Mucosa of descending colon (tissue), 3 donors: ENCODE results near the gene SSR3. TPM values are rescaled to one million over a fixed set of nuclear protein-coding genes. Genes with fewer than 3 reads are reported as not detected.
"Not testable (repeated sequence)": the region's sequence is repeated elsewhere in the genome, so short reads cannot be mapped to it uniquely, and the experiment has no call there.

Experiments
- ATAC-seq: fragments of 200-7000 bp; cut with Tn5 transposase; one replicate; pipeline ENCODE4 v1.9.1; 2020; ENCODE audit warnings: mild to moderate bottlenecking, moderate library complexity
- DNase-seq, 3 donors: peaks; one replicate each; pipeline ENCODE4 v3.0.0-alpha.2; 2020
- H3K36me3 ChIP-seq: fragments of 200-600 bp; one replicate; pipeline ENCODE4 v1.8.0; 2021; ENCODE audit warnings: low read depth, mild to moderate bottlenecking
- H3K4me1 ChIP-seq: fragments of 200-600 bp; one replicate; pipeline ENCODE4 v1.8.0; 2021; ENCODE audit warnings: low read depth, mild to moderate bottlenecking
- H3K4me3 ChIP-seq: fragments of 200-600 bp; one replicate; pipeline ENCODE4 v1.8.0; 2021; ENCODE audit warnings: mild to moderate bottlenecking
- H3K9me3 ChIP-seq: fragments of 200-600 bp; one replicate; pipeline ENCODE4 v1.8.0; 2021; ENCODE audit warnings: mild to moderate bottlenecking
- CTCF ChIP-seq: fragments of 200-600 bp; IDR thresholded peaks from one replicate; pipeline ENCODE4 v1.8.0; 2022; ENCODE audit warnings: antibody characterized with exemption, mild to moderate bottlenecking
- intact Hi-C, 2 donors: fragments of 100-400 bp; cut with DNase I in 1 of 2; cut with micrococcal nuclease in 1 of 2; formaldehyde crosslinking; loops; one replicate each; pipeline versions ENCODE4 v1.11.0 to v1.11.1; 2022; cut with DNase I, micrococcal nuclease
- total RNA-seq, 3 donors: library from RNA; stranded (reverse); fragmentation: NEBNext Ultra II Directional in 2 of 3; extraction: Animal tissue kit (Norgen Biotek cat#: 25700) in 2 of 3; gene quantifications; one replicate each; pipeline versions ENCODE4 v1.2.1 to v1.2.4, GENCODE V29; 2021 to 2023
- donor health status: DM: no; HTN: no; CAD: no; lungs with moderate emphysema.
- donor health status: DM: no; HTN: no; CAD: no.
- donor health status: DM: no; HTN: yes; CAD: no.

SSR3 gene
- total RNA-seq, 3 donors from 2014 or later, result 97.9 to 125 (median 123) TPM

- no peaks in the 10 kb centered on the region for H3K36me3 ChIP-seq
- ATAC-seq (peak; percentile 95), DNase-seq (no peak)
- no peaks in the 10 kb centered on the region for H3K4me1 ChIP-seq
- no peaks in the 10 kb centered on the region for H3K9me3 ChIP-seq
- no peak for TF ChIP-seq CTCF
- H3K4me3 ChIP-seq, result no peak overlapping the region
- intact Hi-C loops, result loop anchor here in 1 of 2 donors (10.0 kb wide), 1 partner anchor 101 kb away; no protein-coding TSS in a partner anchor
Observed at GRCh38 chr3:156563900-156564682, 9.2 kb upstream of the SSR3 start.

DNA sequence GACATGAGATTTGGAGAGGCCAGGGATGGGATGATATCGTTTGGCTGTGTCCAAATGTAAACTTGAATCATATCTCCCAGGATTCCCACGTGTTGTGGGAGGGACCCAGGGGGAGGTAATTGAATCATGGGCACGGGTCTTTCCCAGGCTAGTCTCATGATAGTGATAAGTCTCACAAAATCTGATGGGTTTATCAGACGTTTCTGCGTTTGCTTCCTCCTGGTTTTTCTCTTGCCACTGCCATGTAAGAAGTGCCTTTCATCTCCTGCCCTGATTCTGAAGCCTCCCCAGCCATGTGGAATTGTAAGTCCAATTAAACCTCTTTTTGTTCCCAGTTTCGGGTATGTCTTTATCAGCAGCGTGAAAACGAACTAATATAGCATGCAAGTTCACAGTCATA, 7.6 kb upstream of the SSR3 start:
- ATAC-seq, H3K36me3 ChIP-seq, DNase-seq, H3K4me1 ChIP-seq, H3K4me3 ChIP-seq, H3K9me3 ChIP-seq: not testable (repeated sequence)
- intact Hi-C loops, result loop anchor here in 1 of 2 donors (10.0 kb wide), 1 partner anchor 102 kb away; no protein-coding TSS in a partner anchor

DNA sequence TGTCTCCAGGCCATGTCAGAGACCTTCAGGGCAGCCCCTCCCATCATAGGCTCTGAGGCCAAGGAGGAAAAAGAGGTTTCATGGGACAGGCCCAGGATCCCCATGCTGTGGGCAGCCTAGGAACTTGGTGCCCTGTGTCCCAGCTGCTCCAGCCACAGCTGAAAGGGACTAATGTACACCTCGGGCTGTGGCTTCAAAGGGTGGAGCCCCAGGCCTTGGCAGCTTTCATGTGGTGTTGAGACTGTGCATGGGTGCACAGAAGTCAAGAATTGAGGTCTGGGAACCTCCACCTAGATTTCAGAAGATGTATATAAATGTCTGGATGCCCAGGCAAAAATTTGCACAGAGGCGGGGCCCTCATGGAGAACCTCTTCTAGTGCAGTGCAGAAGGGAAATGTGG, 6.6 kb upstream of the SSR3 start:
- intact Hi-C loops, result loop anchor here in 1 of 2 donors (10.0 kb wide), 1 partner anchor 103 kb away; no protein-coding TSS in a partner anchor
- H3K4me3 ChIP-seq, result no peak overlapping the region
- ATAC-seq, result peak; percentile 37

GRCh38 chr3:156559321-156559720, 4.4 kb upstream of the SSR3 start:
- no peak for DNase-seq
- no peaks in the 10 kb centered on the region for H3K4me1 ChIP-seq
- H3K9me3 ChIP-seq, result no peaks in the 10 kb centered on the region
- H3K36me3 ChIP-seq, result no peaks in the 10 kb centered on the region
- ATAC-seq, result no peak
- no peak overlapping the region for H3K4me3 ChIP-seq
- no peak for TF ChIP-seq CTCF
- intact Hi-C loops, result loop anchor here (10.0 kb wide), 2 partner anchors 115 to 255 kb away; partner anchors contain the start of gene TIPARP (in 1 of the 2)

More for the DNA sequence above, 6.6 kb upstream of the SSR3 start:
- TF ChIP-seq CTCF, result no peak
- no peaks in the 10 kb centered on the region for H3K9me3 ChIP-seq
- no peak for DNase-seq
- H3K4me1 ChIP-seq, result no peaks in the 10 kb centered on the region
- no peaks in the 10 kb centered on the region for H3K36me3 ChIP-seq

- Histone ChIP-seq H3K4me1 (peaks cover 2% of the 10 kb centered on the region), H3K9me3 (no peaks in the 10 kb centered on the region), H3K36me3 (no peaks in the 10 kb centered on the region), H3K4me3 (no peak overlapping the region)
- intact Hi-C loops, result loop anchor here (10.0 kb wide), 2 partner anchors 116 to 256 kb away; partner anchors contain the start of gene TIPARP (in 1 of the 2)
- DNase-seq (no peak), ATAC-seq (no peak)
- TF ChIP-seq CTCF, result no peak
Observed at GRCh38 chr3:156558389-156558788, 3.5 kb upstream of the SSR3 start.

DNA sequence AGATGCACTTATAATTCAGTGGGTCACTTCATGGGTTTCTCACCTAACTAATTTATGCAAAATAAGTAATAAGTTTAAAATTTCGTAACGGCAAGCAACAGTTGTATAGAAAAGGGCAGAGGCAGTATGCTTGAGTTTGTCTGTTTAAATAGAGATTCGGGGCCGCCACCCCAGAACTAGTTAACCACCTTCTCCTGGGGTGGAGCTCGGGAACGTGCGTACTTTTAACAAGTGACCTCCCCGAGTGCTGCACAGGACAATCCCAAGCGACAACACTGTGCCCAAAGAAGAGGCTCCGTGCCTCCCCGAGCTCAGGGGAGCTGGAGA, 439 bp downstream of the SSR3 start:
- H3K4me3 ChIP-seq, result peak overlapping the region; percentile 87
- peak in 1 of 3 donors; percentile 49 for DNase-seq
- intact Hi-C loops, result loop anchor here (10.0 kb wide), 2 partner anchors 120 to 260 kb away; partner anchors contain the start of gene TIPARP (in 1 of the 2)

More for the DNA sequence above, 439 bp downstream of the SSR3 start:
- peaks cover 5% of the 10 kb centered on the region for H3K4me1 ChIP-seq
- H3K9me3 ChIP-seq, result no peaks in the 10 kb centered on the region
- TF ChIP-seq CTCF, result no peak
- peak; percentile 55 for ATAC-seq
- H3K36me3 ChIP-seq, result no peaks in the 10 kb centered on the region
